ENCODE results near the gene ZNF135. TPM values are rescaled to one million over a fixed set of nuclear protein-coding genes. Genes with fewer than 3 reads are reported as not detected.
A peak's percentile ranks its signal among the peaks of the same experiment; 100 is the strongest.

ZNF135 gene
- total and polyA plus RNA-seq, 4 donors = 0.31 to 1.5 (median 0.42) TPM

- TF ChIP-seq REST (IDR thresholded peaks at IDR 0.05) = no peak
These were observed 37.4 kb upstream of the ZNF135 start (continued) for GRCh38 chr19:58021541-58022282.

- H3K9me3 ChIP-seq (ENCODE audit: control insufficient read depth in 4 of 4, low read length in 3 of 4) = peaks cover 15 to 39% (median 24%) of the 10 kb centered on the region in 4 donors
These were observed 36.8 kb upstream of the ZNF135 start for GRCh38 chr19:58022283-58022660.

GRCh38 chr19:58024661-58025060 lies 34.4 kb upstream of the ZNF135 start:
- Histone ChIP-seq H3K27ac (ENCODE audit: low read depth in 1 of 2, low read length in 2 of 2) (no peak overlapping the region), H3K4me3 (ENCODE audit: low read depth in 1 of 3, low read length in 3 of 3) (peak overlapping the region in 1 of 3 donors; percentile 37), H3K4me1 (ENCODE audit: control insufficient read depth in 4 of 4, insufficient read depth in 4 of 4, low read length in 3 of 4) (no peaks in the 10 kb centered on the region), H3K9ac (ENCODE audit: low read depth in 1 of 2, low read length in 2 of 2) (no peak overlapping the region), H3K27me3 (ENCODE audit: control insufficient read depth in 4 of 4, insufficient read depth in 4 of 4, low read length in 3 of 4) (peaks cover 0 to 2% (median 0%) of the 10 kb centered on the region in 4 donors), H3K36me3 (ENCODE audit: control insufficient read depth in 4 of 4, insufficient read depth in 3 of 4, low read depth in 1 of 4, low read length in 3 of 4) (no peaks in the 10 kb centered on the region), H3K9me3 (ENCODE audit: control insufficient read depth in 4 of 4, low read length in 3 of 4) (peaks cover 14 to 49% (median 28%) of the 10 kb centered on the region in 4 donors)
- no peak for DNase-seq (ENCODE audit: low spot score)
- TF ChIP-seq HNF4G (IDR thresholded peaks at IDR 0.05) (no peak), HNF4A (conservative IDR thresholded peaks at IDR 0.05) (no peak), GABPA (IDR thresholded peaks at IDR 0.05 in 1 of 2, conservative IDR thresholded peaks at IDR 0.05 in 1 of 2) (no peak), TAF1 (conservative IDR thresholded peaks at IDR 0.05) (no peak), RAD21 (IDR thresholded peaks at IDR 0.05) (no peak), MAX (IDR thresholded peaks at IDR 0.05) (no peak), ATF3 (IDR thresholded peaks at IDR 0.05) (no peak), FOXA2 (IDR thresholded peaks at IDR 0.05) (no peak)
- WGBS = 90% methylated on average over 12 of the region's 12 CpGs

More at GRCh38 chr19:58022283-58022660, 36.8 kb upstream of the ZNF135 start:
- Histone ChIP-seq H3K9ac (ENCODE audit: low read depth in 1 of 2, low read length in 2 of 2) (no peak overlapping the region), H3K27ac (ENCODE audit: low read depth in 1 of 2, low read length in 2 of 2) (no peak overlapping the region), H3K4me3 (ENCODE audit: low read depth in 1 of 3, low read length in 3 of 3) (no peak overlapping the region), H3K27me3 (ENCODE audit: control insufficient read depth in 4 of 4, insufficient read depth in 4 of 4, low read length in 3 of 4) (no peaks in the 10 kb centered on the region), H3K36me3 (ENCODE audit: control insufficient read depth in 4 of 4, insufficient read depth in 3 of 4, low read depth in 1 of 4, low read length in 3 of 4) (no peaks in the 10 kb centered on the region), H3K4me1 (ENCODE audit: control insufficient read depth in 4 of 4, insufficient read depth in 4 of 4, low read length in 3 of 4) (no peaks in the 10 kb centered on the region)
- TF ChIP-seq FOXA1 (IDR thresholded peaks at IDR 0.05) = no peak
- DNase-seq (ENCODE audit: low spot score) = no peak
- 72% methylated on average over 4 of the region's 4 CpGs for WGBS

Measured in liver (tissue), 9 donors.